ENCODE results near the gene RAPGEF5. TPM values are rescaled to one million over a fixed set of nuclear protein-coding genes. Genes with fewer than 3 reads are reported as not detected.
"Not testable (repeated sequence)": the region's sequence is repeated elsewhere in the genome, so short reads cannot be mapped to it uniquely, and the experiment has no call there.

The RAPGEF5 gene
- total RNA-seq, 1 donor from 2014 or later, result 106 TPM

GRCh38 chr7:22093001-22093400 lies 264.0 kb downstream of the RAPGEF5 start:
- no peak for DNase-seq (ENCODE audit: low read depth, low spot score)

- not testable (repeated sequence) for DNase-seq (ENCODE audit: low read depth, low spot score)
These were observed 265.9 kb downstream of the RAPGEF5 start for GRCh38 chr7:22090958-22091525.

GRCh38 chr7:22090512-22090911 lies 266.4 kb downstream of the RAPGEF5 start:
- no peak for DNase-seq (ENCODE audit: low read depth, low spot score)

- no peak for DNase-seq (ENCODE audit: low read depth, low spot score)
These were observed 266.8 kb downstream of the RAPGEF5 start for GRCh38 chr7:22090107-22090506.

- DNase-seq (ENCODE audit: low read depth, low spot score), result no peak
These were observed 268.1 kb downstream of the RAPGEF5 start for GRCh38 chr7:22088827-22089226.

GRCh38 chr7:22087861-22088260 lies 269.1 kb downstream of the RAPGEF5 start:
- no peak for DNase-seq (ENCODE audit: low read depth, low spot score)

- no peak for DNase-seq (ENCODE audit: low read depth, low spot score)
These were observed 273.2 kb downstream of the RAPGEF5 start for GRCh38 chr7:22083704-22084240.

GRCh38 chr7:22082886-22083703 lies 273.9 kb downstream of the RAPGEF5 start:
- DNase-seq (ENCODE audit: low read depth, low spot score), result peak; percentile 29

GRCh38 chr7:22082553-22082885 lies 274.4 kb downstream of the RAPGEF5 start:
- no peak for DNase-seq (ENCODE audit: low read depth, low spot score)

GRCh38 chr7:22080219-22080618 lies 276.7 kb downstream of the RAPGEF5 start:
- not testable (repeated sequence) for DNase-seq (ENCODE audit: low read depth, low spot score)

GRCh38 chr7:22078872-22079271 lies 278.1 kb downstream of the RAPGEF5 start:
- DNase-seq (ENCODE audit: low read depth, low spot score), result not testable (repeated sequence)

GRCh38 chr7:22075561-22075960 lies 281.4 kb downstream of the RAPGEF5 start:
- no peak for DNase-seq (ENCODE audit: low read depth, low spot score)

GRCh38 chr7:22074897-22075296 lies 282.1 kb downstream of the RAPGEF5 start:
- DNase-seq (ENCODE audit: low read depth, low spot score), result no peak

Other genes starting within 250 kb of the RAPGEF5 start
- gene STEAP1B, start 143.0 kb upstream of the RAPGEF5 start, total RNA-seq, result 53.2 and 57.9 TPM in 2 replicates

Data from pulmonary artery endothelial cell (primary cell).